Stimulated activated CD8-positive, alpha-beta memory T cell treated with anti-CD3 and anti-CD28 coated beads, Interleukin-4, amount 100 ng/mL, for 4 hours (primary cell): ENCODE results near the gene TRIM66.

ENCODE experiments used
- DNase-seq, 2 donors: peaks; one replicate each; pipeline ENCODE4 v3.0.0-alpha.2; 2020; ENCODE audit warnings: low read depth in 2 of 2, low spot score in 1 of 2

Gene TRIM66

GRCh38 chr11:8713760-8714454, 31.4 kb upstream of the TRIM66 start:
- no peak for DNase-seq

- no peak for DNase-seq
Measured at GRCh38 chr11:8712506-8712905, 30.0 kb upstream of the TRIM66 start.

GRCh38 chr11:8711895-8712442, 29.5 kb upstream of the TRIM66 start:
- DNase-seq: no peak

- no peak for DNase-seq
Measured at GRCh38 chr11:8709777-8710176, 27.3 kb upstream of the TRIM66 start.

GRCh38 chr11:8709002-8709672, 26.7 kb upstream of the TRIM66 start:
- DNase-seq: no peak

- no peak for DNase-seq
Measured at GRCh38 chr11:8707541-8708191, 25.2 kb upstream of the TRIM66 start.

- DNase-seq: no peak
Measured at GRCh38 chr11:8706673-8707432, 24.4 kb upstream of the TRIM66 start.

- DNase-seq: no peak
Measured at GRCh38 chr11:8705146-8705545, 22.7 kb upstream of the TRIM66 start.

- no peak for DNase-seq
Measured at GRCh38 chr11:8704136-8704535, 21.7 kb upstream of the TRIM66 start.

GRCh38 chr11:8702598-8702915, 20.1 kb upstream of the TRIM66 start:
- no peak for DNase-seq

- DNase-seq: no peak
Measured at GRCh38 chr11:8701891-8702597, 19.6 kb upstream of the TRIM66 start.

GRCh38 chr11:8699903-8700302, 17.4 kb upstream of the TRIM66 start:
- DNase-seq: no peak

- DNase-seq: no peak
Measured at GRCh38 chr11:8698917-8699441, 16.5 kb upstream of the TRIM66 start.

GRCh38 chr11:8698379-8698851, 15.9 kb upstream of the TRIM66 start:
- no peak for DNase-seq

- no peak for DNase-seq
Measured at GRCh38 chr11:8697054-8697453, 14.6 kb upstream of the TRIM66 start.

- DNase-seq: no peak
Measured at GRCh38 chr11:8694137-8694536, 11.7 kb upstream of the TRIM66 start.

- no peak for DNase-seq
Measured at GRCh38 chr11:8693555-8693954, 11.1 kb upstream of the TRIM66 start.

- no peak for DNase-seq
Measured at GRCh38 chr11:8693010-8693551, 10.6 kb upstream of the TRIM66 start.

- DNase-seq: no peak
Measured at GRCh38 chr11:8692417-8692816, 10.0 kb upstream of the TRIM66 start.

- DNase-seq: no peak
Measured at GRCh38 chr11:8691601-8692000, 9.1 kb upstream of the TRIM66 start.
